Brain pericyte (primary cell): ENCODE data around the gene OCA2.

Source experiments
- DNase-seq: peaks from one replicate; pipeline ENCODE4 v3.0.0-alpha.2; 2012; ENCODE audit warnings: low read depth, low spot score

Gene OCA2

DNA sequence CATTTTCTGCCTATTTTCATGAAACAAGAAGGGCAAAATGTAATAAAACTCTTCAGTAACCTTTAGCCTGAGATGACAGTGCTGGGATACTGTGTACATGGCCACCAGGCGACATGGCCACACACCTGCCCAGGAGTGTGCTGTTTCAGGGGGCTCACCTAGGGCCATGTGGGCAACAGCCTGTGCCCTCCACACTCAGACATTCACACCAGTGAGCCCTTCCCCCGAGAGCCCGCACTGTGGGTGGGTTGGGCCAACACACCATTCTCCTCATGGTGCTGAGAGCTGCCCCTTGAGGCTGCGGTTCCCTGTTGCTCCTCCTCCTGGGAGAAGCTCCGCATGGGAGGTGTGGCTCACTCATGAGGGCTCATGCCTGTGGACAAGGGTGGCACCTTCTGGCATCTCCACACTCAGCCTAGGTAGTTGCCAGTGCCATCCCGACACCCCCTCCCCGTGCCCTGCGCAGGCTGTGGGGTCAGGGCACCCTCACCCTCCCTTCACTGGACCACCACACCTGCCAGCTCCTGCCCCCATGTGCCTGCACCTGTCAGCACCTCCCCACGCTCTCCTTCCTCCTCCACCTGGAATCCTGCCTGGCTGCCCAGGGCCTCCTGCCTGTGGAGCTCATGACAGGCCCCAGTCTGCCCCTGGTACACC, 19.7 kb downstream of the OCA2 start:
- no peak for DNase-seq

DNA sequence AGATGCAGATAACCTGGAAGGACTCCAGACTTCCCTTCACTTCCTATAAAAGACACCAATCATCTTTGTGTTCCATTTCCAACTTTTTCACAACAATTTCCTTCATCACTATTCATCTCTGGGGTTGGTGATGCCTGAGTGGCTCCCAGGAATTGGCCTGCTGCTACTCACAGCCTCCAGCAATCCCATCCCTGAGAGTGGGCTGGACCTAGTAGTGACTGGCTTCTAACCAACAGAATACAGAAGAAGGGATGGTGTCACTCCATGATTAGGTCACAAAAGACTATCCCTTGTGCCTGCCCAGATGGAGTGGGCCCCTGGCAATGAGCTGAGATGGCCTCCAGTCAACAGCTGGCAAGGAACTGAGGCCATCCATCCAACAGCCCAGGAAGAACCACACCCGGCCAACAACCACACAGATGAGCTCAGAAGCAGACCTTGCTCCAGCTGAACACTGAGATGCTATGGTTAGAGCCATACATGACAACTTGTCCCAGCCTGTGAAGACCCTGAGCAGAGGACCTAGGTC, 20.9 kb downstream of the OCA2 start:
- DNase-seq = no peak

DNA sequence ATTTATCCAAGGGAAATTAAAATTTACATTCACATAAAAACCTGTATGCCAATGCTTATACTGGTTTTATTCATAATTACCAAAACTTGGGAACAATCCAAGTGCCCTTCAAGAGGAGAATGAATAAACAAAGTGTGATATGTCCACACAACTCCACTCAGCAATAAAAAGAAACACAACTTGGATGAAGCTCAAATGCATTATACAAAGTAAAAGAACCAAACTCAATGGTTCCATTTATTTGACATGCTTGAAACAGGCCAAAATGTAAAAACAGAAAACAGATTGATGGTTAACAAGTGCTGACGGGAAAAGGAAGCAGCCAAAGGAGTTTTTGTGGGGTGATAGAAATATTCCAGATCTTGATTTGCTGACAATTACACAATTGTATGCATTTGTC, 23.5 kb downstream of the OCA2 start:
- DNase-seq = no peak

DNA sequence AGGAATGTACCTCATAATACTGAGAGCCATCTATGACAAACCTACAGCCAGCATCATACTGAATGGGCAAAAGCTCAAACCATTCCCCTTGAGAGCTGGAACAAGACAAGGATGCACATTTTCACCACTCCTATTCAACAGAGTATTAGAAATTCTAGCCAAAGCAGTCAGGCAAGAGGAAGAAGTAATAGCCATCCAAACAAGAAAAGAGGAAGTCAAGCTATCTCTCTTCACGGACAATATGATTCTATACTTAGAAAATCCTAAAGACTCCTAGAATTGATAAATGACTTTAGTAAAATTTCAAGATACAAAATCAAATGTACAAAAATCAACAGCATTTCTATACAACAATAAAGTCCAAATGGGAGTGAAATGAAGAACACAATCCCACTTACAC, 30.2 kb downstream of the OCA2 start:
- DNase-seq = no peak

DNA sequence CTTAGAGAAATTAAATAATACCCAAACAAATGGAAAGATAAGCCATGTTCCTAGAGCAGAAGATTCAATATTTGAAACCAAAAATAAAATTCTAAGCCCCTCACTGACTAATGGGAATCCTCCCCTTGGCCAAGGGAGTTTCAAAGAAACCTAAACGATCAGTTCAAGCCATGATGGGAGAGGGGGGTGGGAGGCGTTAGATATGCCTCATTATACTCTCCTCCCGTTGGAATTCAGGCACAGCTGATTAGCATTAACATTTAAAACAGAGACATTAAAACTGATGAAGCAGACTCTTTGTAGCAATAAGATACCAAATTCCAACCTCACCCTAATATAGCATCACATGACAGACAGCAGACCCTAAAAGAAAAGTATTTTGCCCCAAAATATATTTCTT, 32.9 kb downstream of the OCA2 start:
- no peak for DNase-seq

DNA sequence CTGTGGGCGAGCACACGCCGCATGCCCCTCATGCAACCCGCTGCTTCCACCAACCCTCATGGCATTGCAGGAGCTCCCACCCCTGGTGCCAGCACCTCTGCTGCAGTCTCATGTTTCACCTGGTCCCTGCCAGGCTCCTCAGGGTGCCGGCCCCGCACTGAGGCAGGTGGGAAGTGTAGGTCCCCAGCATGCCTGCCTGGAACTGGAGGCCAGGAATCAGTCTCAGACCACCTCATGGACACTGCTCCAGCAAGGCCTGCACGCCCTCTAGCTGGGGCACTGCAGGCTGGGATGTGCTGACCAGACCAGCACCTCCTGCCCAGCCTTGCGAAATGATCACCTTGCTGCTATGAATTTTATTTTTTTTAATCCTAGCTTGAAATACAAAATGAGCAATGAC, 39.1 kb downstream of the OCA2 start:
- DNase-seq = no peak

DNA sequence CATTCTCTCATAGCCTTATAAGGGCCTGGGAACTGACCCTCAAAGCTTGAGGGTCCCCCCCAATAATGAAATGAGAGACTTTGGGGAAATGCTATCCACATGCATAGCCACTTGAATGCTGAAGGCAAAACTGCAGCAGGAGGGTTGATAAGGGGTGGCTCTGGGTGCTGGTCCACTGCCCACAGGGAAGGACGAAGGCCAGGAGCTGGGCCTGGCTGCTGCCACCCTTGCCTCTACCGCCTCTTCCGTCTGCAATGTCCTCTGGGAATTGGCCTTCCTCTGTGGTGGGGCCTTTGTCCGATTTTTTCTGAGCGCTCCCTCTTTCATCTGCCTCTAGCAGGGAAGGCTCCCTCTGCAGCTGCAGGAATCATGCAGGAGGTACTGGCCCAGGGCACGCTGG, 41.0 kb downstream of the OCA2 start:
- no peak for DNase-seq

DNA sequence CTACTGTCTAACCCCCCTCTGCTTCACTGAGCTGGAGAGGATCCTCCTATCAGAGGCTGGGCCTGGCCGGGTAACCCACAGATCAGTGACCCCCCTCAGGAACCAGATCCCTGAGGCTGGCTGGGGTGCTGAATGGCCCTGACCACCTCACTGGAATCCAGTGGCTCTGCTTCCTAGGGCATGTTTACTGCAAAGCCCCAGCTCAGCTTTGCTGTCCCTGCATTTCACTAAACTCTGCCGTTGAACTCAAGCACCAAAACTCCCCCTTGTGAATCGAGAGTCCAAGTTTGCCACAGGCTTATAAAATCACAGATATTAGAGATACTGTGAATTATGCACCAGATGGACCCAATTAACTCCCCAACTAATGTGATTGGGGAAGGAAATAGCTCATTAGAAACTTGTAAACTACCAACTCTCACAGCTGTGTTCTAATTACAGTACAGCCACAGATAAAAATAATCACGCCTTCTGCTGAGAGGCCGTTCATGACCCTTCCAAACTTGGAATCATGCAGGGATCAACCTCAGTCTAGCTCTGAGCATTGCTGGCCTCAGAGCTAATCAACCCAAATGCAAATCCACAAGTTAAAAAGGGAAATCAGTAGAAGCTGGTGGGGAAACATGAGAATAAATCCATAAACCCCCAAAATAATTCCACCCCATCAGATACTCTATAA, 47.0 kb downstream of the OCA2 start:
- no peak for DNase-seq

DNA sequence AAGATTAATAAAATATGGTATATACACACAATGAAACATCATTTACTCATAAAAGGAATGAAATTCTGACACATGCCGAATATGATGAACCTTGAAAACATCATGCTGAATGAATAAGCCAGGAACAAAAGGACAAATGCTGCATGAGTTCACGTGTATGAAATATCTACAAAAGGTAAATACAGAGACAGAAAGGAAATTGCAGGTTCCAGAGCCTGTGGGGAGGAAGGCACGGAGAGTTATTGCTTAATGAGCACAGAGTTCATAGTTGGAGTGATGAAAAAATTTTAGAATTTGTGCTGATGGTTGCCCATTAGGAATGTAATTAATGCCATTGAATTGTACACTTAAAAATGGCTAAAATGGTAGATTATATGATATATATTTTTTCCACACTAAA, 49.5 kb downstream of the OCA2 start:
- no peak for DNase-seq

DNA sequence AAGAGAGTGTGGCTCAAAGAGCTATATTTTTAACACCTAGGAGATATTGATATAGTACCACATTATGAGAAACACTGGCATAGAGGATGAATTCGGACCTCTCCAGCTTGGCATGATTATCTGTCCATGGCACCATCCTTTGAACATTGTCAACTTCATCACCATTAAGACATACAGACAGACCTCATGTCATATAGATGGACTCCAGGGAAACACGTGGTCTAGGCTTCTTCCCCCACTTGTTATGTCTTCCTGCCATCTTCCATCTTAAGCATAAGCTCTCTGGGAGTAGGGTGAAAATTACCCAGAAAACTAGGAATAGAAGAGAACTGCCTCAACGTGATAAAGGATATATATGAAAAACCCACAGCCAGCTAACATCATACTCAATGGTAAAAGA, 51.8 kb downstream of the OCA2 start:
- DNase-seq = no peak

DNA sequence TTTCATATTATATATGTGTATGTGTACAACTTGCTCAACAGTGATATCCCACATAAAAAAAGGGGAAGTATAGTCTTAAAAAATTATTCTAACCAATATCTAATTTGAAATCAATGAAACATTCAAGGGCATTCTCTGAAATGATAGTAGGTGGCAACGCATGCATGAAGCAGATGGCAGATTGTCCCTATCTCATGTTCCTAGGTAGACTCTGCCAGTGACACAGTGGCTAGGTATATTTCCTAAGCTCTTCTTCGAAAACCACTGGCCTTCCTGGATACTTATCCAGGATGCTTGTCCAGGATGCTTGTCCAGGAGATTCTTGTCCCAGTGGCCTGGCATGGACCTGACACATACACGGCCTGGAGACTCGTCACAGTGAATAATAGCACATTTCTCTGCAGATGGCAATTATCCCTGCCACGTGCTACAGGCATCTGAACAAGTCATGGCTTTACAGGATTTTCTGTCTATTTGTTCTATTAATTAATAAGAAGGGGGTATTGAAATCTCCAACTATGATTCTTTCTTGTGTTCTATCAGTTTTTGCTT, 54.9 kb downstream of the OCA2 start:
- no peak for DNase-seq

DNA sequence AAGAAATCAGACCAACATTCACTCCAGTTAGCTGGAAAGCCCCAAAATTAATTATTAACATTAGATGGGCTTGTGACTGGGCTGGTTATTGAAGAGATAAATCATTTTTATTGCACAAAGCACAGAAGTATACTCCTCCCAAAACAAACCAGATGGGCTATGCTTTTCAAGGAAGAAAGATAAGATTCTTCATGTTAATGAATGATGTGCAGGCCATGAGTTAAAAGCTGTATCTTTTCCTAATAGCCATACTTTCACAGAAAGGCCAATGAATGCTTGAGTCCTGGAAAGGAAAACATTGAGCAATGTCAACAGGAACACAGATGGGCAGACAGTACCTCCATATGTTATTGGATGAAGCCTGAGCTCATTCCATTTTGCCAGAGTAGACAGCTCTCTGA, 55.4 kb downstream of the OCA2 start:
- DNase-seq = no peak

DNA sequence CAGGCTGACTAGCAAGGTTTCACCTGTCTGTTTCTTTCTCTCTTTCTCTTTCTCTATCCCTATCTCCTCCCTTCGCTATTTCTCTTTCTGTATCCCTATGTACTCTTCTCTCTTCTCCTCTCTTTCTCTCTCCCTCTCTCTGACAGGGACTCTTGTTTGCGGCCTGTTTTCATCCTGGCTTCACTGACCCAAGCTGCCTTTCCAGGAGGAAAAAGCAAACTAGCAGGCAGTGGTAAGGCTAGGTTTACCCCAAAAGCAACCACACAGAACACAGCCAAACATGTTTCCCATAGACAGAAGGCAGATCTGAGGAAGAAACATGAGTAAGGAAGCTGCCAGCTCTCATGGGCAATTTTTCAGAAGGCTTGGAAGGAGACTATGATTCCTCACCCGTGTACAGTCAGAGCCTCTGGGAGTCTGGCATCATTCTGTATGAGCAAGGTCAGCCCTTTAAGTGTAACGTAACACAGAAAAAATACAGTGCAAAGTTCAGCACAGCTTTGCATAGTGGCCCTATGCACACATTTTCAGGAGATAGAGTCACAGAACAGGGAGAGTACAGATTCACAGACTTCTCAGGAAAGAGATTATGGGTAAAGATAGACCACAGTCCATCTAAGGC, 61.0 kb downstream of the OCA2 start:
- no peak for DNase-seq

DNA sequence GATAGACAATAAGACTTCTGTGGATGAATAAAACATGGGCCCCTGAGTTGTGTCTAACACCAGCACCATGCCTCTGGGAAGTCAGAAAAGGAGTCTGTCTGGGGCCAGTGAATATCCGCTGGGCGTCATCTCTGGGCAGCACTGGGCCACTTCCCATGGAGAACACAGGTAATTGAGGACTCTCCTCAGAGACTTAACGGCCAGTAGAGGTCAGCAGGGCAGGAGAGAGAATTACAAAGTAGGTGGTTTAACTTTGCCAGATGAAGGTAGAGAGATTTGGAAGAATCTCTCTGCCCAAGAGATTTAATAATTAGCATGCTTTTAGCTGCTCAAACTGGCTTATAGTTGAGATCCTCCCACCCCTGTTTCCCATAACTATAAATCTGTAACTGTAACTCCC, 65.7 kb downstream of the OCA2 start:
- DNase-seq = no peak

DNA sequence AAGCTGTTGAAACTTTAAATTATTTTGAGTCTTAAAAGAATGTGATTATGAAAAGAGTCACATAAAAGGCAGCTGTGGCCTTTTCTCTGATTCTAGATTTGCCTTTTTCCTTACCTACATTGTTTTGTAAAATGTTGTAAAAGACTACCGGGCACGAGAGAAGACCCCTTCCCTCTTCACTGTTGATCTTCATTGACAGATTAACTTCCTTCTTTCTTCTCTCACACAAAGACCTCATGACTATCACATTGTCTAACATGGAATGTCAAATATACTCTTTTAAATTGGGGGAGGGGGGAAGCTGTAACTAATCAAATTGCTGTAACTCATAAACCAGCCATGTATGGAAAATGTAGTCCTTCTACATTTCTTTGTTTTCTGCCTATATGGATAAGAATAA, 68.3 kb downstream of the OCA2 start:
- no peak for DNase-seq

DNA sequence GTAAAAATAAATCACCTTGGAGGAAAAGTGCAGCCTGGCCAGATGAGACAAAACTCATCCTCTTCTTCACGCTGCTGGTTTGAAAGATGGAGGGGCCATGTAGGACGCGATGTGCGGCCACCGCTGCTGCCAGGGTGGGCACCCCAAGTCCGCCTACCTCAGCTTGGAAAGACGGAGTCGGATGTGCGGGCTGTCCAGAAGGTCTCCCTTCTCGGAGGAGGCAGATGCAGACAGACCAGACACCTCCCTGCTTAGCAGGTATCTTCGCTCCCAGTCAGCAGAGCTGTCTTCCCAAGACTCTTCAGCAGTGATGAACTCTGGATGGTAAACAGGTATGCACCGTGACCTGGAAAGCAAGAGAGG, 71.4 kb downstream of the OCA2 start:
- no peak for DNase-seq

DNA sequence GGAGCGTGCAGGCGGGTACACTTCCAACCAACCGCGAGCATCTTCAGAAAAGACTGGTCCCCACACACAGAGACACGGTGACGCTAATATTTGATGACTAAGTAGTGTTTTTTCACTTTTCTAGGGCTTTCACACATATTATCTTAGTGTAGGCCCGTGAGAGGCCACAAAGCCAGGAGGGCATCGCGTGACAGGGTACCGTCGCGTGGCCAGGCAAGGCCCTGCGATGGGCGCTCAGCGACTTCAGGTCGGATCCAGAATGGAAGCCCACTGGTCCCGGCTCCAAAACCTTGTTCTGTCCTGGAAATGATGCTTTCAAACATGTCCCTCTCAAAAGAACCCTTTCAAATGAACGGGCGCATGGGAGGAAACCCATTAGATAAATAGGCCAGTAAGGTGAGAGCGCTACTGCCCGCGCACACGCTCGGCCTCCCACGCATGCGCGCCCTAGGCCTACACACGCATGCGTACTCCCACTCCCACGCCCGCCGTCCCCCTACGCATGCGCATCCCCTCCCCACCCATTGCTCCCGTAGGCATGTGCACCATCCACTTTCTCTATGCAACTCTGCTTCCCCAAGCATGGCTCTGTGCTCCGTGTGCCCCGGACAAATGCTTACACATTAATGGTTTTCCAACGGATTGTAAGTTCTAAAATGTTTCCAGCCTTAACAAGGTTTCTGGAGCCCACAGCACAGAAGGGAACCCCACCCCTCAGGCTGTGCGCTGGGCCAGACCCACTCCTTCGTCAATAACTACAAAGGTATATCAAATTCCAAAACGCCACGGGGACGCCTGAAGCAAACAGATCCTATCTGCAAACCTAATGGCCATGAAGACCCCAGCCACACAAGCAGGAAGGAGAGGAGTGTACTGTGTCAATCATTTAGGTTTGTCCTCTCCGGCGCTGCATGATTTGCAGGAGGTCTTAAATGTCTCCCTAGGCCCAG, 72.1 kb downstream of the OCA2 start:
- no peak for DNase-seq

DNA sequence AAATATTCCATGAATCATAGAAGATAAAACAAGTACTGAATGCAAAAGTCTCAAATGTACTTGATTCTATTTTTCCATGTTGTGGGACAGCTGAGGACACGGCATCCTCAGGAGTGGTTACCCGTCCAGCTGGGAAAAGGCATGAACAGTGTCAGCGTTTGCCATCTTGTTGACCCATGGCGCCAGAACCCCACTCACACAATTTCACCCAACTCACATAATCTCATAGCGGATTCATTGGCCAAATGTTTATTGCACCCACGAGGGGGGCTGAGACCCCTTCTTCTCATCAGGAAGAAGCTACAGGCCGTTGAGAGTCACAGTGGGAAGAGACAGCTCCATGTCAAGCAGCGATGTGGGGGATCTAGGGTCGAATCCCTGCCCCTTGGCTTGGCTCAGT, 72.9 kb downstream of the OCA2 start:
- no peak for DNase-seq

DNA sequence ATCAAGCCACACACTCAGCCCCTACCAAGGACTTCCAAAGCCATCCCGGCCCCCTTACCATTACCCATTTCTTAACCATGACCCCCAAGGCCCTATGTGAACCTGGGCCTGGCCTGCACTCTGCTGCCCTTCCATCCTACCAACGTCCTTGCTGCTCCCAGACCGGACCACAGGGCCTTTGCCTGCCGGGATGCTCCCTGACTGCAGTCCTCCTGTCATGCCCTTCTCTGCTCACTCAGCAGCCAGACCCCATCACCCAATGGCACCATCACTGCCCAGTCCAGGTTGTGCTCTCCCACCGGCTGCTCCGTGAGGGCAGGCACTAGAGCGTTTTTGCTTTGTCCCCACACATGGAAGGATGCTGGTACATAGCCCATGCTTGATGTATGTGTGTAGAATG, 73.7 kb downstream of the OCA2 start:
- DNase-seq = no peak

DNA sequence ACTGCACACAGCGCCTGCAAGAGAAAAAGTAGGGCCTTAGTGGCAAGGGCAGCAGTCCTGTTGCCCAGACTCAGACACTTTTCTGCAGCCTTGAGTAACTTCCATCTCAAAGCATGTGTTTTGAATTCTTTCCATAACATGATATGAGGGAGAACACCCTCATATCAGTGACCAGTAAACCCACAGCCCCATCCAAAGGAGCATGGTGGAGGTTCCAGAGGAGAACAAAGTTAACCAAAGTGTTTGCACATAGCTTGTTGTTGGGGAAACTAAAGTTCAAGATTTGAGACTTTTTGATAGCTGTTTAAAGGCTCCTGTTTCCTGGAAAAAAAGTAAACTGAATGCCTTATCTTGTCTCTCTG, 74.2 kb downstream of the OCA2 start:
- DNase-seq = no peak

DNA sequence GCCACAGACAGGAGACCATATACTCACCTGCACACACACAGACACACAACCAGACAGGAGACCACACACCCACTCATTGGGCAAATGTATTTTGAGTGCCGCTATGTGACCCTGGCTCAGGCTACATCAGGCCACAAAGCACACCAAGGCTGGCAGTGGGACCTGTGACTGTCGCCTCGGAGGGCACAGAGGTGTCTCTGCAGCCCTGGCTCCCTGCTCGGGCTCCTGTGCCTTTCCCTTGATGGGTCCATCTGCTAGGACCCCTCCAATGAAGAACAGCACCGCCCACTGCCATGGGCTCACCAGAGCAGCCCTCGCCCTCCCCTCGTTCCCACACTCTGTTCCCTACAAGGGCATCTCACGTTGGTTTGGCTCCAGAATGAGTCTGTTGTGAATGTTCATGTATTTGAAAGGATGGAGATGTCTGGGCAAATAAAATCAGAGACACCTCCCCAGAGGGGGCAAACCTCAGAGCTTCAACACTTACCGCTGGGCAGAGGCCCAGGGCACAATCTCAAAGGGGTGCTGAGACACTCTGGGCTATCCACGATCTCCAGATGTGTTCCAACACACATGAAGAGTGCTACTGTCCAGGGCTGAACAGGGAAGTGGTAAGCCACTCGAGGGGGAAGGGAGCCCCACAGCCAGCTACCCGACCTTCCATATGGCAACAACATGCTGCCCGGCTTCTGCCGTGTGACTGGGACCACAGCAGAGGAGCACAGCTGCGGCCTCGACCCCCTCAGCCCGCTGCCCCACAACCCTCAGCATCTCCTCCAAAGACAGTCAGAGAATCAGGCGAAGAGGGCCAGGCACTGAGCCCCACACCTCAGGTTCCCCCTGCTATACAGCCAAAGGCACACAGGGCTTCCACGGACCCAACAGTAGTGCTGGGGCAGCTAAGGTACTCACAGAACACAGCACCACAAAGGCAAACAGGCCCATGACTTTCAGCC, 74.9 kb downstream of the OCA2 start:
- no peak for DNase-seq
